GM18499 (cell line): ENCODE measurements around the gene USH2A.

Experiments
- ATAC-seq: cut with Tn5 transposase; IDR thresholded peaks from one replicate; pipeline ENCODE4 v1.9.1; 2021; ENCODE audit warnings: moderate number of reproducible peaks; ENCODE audit not compliant: insufficient read depth, unreplicated experiment

The USH2A gene

GRCh38 chr1:215584389-215584788, 838.9 kb downstream of the USH2A start:
- no peak for ATAC-seq

GRCh38 chr1:215583185-215583749, 840.0 kb downstream of the USH2A start:
- no peak for ATAC-seq

GRCh38 chr1:215581896-215582295, 841.4 kb downstream of the USH2A start:
- ATAC-seq = no peak
